CD4-positive, alpha-beta T cell treated with Interleukin-1 beta for 1 hour (primary cell): ENCODE data around the gene LRP5.
A peak's percentile ranks its signal among the peaks of the same experiment; 100 is the strongest.
"Not testable (repeated sequence)": the region's sequence is repeated elsewhere in the genome, so short reads cannot be mapped to it uniquely, and the experiment has no call there.

Experiments used
- DNase-seq, 2 donors: peaks; one replicate each; pipeline ENCODE4 v3.0.0-alpha.2; 2020 to 2022

The LRP5 gene

DNA sequence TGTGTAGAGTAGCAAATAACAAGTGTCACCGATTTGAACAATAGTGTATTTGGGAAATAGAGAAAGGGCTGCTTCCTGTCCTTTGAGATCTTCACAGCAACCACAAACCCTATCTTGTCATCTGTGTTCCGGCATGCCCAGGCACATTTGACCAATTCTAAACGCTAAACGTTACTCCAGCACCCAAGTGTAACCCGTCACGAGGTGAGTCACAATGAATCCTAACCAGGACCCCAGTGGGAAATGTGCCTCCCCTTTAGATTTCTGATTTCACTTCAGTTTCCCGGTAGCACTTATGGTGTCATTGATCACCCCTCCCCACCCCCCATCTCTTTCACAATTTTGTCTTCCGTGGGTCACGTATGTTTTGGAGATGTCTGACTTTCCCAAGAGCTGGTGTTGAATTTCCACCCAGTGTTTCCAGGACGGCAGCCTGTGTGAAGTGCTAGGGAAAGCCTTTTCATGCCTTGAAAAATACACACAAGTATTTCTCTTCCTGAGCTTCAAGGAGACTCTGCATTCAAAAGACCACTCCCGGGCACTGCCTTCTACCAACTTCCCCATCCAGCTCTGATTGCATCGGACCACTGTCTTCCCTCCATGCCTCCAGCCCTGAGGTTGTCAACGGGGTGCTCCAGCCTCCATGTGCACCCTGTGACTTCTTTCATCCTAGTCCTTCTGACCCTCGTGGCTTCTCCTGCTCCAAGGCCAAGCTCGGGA, 30.1 kb upstream of the LRP5 start:
- peak; percentile 38 to 48 for DNase-seq

DNA sequence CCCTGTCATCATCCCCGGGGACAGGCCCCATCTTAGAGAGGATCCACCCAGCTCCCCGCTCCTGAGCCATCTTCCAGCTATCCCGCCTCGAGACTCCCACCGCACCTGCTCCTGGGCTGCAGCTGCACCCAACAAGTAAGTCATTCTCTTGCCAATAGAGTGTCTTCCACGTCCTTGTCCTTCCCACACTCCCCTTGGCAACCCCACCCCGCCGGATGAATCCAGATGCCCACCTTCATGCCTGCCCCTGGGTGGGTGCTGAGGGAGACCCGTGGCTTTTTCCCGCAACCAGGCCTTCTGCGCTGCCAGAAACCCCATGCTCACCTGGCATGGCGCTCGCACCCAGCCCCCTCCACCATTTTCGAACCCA, 29.5 kb upstream of the LRP5 start:
- no peak for DNase-seq

DNA sequence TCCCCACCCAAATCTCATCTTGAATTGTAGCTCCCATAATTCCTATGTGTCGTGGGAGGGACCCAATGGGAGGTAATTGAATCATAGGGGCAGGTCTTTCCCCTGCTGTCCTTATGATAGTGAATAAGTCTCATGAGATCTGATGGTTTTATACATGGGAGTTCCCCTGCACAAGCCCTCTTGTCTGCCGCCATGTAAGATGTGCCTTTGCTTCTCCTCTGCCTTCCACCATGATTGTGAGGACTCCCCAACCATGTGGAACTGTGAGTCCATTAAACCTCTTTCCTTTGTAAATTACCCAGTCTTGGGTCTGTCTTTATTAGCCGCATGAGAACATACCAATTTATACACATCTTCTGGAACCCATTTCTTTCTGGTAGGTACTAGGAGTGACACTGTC, 27.8 kb upstream of the LRP5 start:
- DNase-seq: not testable (repeated sequence)

DNA sequence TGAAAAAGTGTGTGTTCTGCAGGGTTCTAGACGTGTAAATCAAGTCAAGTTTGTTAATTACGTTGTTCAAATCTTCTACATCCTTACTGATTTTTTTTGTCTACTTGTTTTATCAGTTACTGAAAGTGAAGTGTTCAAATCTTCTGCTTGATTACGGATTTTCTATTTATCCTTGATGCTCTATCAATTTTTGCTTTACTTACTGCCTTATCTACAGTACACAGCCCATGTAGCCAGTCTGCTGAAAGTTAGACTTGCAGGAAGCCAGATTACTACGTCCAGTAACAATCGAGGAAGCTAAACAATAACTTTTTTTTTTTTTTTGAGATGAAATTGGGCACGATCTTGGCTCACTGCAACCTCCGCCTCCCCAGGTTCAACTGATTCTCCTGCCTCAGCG, 25.0 kb upstream of the LRP5 start:
- no peak for DNase-seq

DNA sequence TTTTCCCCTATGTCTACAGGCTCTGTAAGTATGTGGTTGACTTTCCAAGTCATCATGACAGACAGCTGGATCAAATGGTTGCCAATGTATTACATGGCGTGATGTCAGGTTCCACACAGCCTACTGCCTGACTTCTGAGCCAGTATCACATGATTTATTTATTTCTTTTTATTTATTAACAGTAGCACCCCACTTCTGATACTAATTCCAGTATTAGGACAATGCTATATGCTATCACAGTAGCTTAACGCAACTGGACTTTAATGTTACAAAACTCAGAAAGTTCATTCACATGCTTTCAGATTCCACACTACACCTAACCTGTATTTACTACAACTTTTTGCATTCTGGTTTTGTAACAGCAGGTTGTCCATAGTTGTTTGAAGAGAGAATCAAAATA, 22.9 kb upstream of the LRP5 start:
- no peak for DNase-seq

DNA sequence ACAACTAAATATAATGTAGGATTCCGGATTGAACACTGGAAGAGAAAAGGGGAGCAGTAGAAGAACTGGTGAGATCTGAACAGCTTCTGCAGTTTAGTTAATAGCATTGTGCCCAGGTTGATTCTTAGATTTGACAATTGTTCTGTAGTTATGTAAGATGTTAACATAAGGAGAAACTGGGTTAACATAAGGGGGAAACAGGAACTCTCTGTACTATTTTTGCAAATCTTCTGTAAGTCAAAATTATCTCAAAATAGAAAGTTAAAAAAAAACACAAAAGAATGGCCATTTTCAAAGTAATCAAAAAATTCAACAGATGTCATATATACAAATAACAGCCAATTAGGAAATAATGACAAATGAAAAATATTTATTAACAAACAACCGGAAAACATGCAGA, 18.7 kb upstream of the LRP5 start:
- DNase-seq: no peak

DNA sequence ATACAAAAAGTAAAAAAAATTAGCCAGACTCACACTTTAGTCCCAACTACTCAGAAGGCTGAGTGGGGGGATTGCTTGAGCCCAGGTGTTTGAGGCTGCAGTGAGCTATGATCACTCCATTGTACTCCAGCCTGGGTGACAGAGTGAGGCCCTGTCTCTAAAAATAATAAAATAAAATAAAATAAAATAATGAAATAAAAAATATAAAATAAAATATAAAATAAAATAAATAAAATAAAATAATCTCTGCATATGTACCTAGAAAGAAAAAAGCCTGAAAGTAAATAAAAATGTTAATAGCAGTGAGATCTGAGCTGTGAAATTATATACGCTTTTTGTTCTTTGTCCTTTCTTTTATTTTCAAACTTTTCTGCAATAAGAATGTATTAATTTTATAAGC, 17.1 kb upstream of the LRP5 start:
- DNase-seq: no peak

DNA sequence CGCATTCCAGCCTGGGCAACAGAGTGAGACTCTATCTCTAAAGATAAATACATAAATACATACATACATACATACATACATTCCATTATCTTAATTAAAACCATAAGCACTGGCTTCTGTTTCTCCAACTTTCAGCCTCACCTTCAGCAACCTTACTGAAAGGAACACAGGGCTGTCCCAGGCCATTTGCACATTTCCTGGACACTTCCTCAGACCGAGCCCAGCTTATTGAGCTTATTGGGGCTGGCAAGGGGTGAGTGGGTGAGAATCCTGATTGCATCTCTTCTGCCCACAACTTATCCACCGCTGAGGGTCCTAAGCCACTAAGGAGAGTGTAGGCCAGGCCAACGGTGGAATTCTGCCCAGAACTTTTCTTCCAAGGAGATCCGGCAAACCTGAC, 16.5 kb upstream of the LRP5 start:
- DNase-seq: no peak

DNA sequence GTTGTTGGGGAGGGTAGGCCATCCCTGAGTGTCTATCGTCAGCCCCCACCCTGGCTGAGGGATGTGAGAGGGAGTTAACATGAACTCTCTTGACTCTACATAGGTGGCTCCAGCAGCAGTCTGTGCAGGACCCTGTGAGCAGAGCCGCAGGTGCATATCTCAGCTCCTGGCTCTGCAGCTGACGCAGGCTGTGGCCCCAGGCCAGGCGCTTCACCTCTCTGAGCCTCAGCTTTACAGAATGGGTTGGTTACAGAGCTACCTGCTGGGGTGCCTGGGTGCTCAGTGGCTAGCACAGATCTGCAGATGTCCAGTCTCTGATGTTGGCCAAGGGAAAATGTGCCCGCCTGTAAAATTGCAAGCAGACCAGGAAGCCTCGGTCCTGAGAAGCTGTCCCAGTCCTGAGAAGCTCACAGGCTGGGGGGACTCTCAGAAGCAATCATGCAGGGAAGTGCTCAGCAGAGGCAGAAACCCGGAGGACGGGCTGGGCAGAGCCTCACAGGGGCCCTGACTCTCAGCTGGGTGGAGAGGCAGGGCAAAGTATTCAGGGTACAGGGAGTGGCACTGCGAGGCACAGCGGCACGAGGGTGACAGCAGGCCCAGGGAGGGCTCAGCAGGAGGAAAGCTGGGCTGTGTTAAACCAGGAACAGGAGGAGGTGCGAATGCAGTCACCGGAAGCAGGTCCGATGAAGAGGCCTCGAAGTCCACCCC, 15.9 kb upstream of the LRP5 start:
- DNase-seq: no peak

DNA sequence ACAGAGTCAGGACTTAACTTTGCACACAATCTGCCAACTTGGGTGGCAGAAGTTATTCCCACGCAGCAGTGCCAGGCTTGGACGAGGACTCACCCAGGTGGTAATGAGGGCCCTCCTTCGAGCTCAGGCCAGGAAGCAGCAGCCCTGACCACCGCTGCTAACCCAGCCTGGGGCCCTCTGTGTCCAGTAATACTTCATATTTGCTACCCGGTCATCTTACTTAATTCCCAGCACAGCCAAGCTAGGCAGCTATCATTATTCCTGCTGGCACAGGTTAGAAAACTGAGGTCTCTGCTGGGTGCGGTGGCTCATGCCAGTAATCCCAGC, 15.4 kb upstream of the LRP5 start:
- no peak for DNase-seq

DNA sequence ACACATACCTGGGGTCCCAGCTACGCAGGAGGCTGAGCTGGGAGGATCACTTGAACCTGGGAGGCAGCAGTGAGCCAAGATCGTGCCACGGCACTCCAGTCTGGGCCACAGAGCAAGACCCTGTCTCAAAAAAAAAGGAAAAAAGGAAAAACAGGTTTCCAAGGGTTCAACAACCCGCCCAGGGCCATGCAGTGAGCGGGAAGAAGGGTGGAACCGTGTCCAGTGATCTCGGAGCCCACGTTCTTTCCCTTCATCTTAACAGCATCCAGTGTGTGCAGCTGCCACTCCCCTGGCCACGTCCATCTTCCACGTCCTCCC, 14.9 kb upstream of the LRP5 start:
- no peak for DNase-seq

DNA sequence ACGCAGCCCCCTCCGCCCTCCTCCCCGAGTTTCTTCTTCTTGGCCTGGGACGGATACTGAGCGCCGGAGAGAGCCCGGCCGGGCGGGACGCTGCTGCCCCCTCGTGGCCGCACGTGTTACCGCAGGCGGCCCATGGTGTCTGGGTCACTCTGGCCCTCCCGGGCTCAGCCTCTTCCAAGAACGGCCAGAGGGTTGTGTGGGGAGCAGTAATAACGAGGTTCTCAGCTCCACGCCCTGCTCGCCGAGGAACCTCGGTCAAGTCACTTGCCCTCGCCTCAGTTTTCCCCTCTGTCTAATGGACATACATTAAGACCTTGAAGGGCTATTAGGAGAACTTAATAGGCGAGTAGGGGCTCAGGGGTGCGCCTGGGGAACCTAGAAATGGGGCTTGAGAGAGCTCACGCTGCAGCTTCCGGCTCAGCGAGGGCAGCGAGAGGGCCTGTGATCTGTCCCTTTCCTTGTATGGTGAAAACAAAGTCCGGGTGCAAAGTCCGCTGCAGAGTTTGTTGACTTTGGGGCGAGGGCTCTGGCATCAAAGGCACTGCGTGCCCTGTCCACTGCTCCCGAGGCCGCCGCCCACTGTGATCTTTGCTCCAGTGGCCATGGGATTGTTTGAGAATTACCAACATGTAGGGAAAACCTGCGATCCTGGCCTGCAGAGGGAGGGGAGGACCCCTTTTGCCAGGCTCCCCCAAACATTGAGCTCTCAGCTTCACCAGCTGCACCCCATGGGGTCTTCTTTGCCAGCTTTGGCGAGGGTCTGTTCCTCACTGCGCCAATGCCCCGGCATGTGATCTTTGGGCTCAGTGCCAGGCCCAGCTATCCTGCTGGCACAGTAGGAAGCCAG, 14.4 kb upstream of the LRP5 start:
- DNase-seq: peak; percentile 75 to 77

DNA sequence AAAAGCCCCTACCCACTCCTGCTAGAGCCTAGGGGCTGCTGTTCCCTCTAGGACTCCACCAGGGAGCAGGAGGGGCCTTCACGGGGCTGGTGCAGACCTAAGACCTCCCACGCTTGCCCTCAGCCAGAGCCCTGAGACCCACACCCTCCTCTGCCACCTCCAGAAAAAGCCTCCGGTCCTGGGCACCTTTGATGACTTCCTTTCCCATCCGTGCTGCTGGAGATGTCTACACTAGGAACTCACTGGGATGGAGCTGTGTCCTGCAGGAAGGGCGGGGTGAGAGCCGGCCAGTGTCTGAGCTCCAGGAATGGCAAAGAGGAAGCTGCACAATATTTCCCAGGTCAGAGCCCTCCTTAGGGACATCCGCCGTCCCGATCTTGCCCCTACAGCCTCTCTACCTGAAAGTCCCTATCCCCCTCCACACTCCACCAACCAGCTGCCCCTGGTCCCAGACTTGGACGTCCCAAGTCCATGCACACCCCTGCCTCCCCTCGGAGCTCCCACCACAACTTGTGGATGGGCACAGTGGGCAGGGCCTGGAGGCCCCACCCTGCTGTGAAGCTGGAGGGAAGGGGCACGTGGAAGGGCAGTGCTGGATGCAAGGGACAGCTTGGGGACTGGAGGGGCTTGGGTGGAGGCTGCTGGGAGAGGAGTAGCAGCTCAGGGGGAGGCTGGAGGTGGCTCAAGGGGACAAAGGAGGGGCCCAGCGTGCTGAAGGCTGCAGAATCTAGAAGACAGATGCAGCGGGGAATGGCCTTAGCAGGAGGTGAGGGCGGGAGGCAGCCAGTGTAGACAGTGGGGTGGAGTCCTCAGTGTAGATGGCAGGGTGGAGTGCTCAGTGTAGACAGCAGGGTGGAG, 13.5 kb upstream of the LRP5 start:
- no peak for DNase-seq

DNA sequence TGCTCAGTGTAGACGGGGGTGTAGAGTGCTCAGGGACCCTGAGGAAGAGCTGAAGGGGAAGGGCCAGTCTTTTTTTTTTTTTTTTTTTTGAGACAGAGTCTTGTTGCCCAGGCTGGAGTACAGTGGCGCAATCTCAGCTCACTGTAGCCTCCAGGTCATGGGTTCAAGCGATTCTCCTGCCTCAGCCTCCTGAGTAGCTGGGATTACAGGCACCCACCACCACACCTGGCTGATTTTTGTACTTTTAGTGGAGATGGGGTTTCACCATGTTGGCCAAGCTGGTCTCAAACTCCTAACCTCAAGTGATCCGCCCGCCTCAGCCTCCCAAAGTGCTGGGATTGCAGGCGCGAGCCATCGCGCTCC, 12.9 kb upstream of the LRP5 start:
- not testable (repeated sequence) for DNase-seq

DNA sequence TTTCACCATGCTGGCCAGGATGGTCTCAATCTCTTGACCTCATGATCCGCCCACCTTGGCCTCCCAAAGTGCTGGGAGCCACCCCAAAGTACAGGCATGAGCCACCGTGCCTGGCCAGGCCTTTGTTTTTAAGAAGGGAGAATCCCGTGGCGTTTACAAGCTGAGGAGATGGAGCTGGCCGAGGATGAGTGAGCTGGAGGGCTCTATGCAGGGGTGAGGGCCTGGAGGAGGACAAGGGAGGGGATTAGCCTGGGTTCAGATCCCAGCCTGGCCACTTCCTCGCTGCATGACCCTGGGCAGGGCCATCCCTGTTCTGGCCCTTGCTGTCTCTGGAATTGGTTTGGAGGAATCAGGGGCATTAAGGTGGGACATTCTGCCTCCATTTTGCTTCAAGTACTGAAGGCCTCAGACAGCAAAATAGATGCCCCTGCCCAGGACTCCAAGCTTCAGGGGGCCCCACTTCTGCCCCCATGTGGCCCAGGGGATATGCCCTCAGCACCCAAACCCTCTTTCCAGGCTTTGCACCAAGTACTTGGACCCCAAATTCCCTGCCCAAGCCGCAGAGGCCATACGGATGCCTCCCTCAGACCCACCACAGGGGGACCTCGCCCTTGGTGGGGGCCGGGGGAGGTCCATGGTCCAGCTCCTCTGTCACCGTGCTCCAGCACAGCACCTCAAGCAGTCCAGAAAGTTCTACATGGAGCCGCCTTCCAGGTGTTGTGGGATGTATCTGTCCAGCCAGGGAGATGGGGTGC, 12.1 kb upstream of the LRP5 start:
- no peak for DNase-seq

DNA sequence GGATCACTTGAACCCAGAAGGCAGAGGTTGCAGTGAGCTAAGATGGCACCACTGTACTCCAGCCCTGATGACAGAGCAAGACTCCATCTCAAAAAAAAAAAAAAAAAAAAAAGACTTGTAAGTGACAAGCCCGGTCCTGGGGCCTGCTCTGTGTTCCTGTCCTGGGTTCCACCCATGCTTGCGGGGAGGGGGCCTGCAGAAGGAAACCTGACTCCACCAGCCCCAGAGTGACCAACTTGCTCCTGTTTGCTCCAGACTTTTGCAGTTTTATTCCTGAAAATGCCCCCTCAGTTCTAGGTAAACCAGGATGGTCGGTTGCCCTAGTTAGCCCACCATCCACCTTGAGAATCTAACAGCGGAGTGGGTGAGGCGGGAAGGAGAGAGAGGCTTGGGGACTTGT, 10.1 kb upstream of the LRP5 start:
- no peak for DNase-seq

DNA sequence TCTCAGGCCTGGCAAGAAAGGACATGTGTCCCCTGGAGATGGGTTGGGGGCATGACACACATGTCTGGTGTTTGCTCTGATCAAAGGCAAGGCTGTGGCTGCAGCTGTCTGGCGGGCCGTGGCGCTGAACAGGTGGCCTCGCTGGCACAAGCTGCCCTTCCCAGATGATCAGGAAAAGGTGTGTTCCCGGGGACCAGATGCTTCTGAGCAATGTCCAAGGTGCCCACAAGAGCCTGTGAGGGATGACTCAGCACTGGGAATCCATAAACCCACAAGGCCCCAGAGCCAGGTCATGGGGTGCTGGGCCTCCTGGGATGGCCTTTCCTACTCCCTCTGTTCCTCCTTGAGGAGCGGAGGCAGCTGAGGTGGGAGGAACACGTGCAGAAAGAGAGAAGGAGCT, 9.7 kb upstream of the LRP5 start:
- no peak for DNase-seq

DNA sequence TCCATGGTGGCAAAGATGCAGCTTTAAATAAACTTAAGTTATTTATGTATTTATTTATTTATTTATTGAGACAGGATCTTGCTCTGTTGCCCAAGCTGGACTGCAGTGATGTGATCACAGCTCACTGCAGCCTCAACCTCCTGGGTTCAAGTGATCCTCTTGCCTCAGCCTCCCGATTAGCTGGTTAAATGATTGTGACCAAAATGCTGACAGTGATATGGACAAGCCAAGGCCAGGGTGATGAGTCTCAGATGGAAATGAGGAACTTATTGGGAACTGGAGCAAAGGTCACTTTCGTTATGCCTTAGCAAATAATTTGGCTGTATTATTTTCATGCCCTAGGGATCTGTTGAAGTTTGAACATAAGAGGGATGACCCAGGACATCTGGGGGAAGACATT, 9.3 kb upstream of the LRP5 start:
- no peak for DNase-seq

DNA sequence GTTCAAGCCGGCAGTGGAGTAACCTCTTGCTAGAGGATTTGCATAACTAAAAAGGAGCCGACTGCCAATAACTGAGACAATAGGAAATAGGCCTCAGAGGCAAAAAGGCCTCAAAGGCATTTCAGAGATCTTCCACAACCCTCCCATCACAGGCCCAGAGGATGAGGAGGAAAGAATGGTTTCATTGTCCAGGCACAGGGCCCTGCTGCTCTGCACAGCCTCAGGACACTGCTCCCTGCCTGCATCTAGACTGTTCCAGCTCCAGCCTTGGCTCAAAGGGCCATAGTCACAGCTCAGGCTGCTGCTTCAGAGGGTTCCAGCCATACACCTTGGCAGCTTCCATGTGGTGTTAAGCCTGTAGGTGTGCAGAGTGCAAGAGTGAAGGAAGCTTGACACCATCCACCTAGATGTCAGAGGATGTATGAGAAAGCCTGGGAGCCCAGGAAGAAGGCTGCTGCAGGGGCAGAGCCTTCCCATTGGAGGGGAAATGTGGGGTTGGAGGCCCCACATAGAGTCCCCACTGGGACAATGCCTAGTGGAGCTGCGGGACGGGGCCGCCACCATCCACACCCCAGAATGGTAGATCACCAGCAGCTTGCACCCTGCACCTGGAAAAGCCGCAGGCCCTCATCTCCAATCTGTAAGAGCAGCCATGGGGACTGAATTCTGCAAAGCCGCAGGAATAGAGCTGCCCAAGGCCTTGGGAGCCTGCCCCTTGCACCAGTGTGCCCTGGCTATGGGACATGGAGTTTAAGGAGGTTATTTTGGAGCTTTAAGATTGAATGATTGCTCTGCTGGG, 8.2 kb upstream of the LRP5 start:
- no peak for DNase-seq

DNA sequence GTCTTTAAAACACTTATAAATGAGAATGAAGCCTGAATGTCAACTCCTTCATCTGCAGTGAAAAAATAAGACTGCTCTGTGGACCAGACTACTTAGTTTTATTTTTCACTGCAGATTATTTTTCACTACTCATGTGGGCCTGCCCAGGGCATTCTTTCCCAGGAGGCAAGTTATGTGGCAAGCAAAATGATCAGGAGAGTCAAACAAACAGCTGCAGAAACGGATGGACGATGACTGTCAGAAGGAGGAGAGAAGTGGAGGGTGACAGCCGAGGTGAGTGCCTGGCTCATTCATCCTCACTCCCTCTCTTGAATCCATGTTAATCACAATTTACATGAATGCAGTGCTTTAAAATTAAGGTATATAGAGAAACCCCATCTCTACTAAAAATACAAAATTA, 5.8 kb upstream of the LRP5 start:
- DNase-seq: no peak

DNA sequence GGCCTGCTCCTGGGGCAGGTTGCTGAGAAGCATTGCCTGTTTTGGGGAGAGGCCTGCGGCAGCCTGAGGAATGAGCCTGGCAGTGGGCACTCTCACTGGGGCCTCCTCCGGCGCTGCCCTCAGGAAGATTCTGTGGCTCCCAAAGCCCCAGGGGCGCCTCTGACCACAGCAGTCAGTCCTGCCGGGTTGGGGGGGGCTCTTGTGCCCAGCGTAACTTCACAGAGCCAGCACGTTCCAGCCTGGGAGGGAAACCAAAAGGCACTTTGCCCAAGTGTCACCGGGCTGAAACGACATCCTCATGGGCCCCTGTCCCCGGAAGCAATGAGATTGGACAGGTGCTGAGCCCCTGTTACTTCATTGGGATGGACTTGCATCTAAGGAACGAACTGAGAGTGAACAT, 4.3 kb upstream of the LRP5 start:
- no peak for DNase-seq
